HepG2 (cell line): ENCODE results near the gene NEK6. TPM values are rescaled to one million over a fixed set of nuclear protein-coding genes. Genes with fewer than 3 reads are reported as not detected.
A peak's percentile ranks its signal among the peaks of the same experiment; 100 is the strongest.

Experiments used
- ATAC-seq: fragments of 200-7000 bp; cut with Tn5 transposase; 3 replicates; pipeline ENCODE4 v1.9.1; 2020; ENCODE audit warnings: mild to moderate bottlenecking, moderate library complexity
- BruUV-seq: library from RNA; stranded (reverse); fragments of 400-500 nt; replicated peaks from 2 replicates; lab custom pipeline; 2021; lab: Mats Ljungman, UMichigan
- CTCF ChIA-PET: fragments of 300-600 bp; formaldehyde crosslinking; extraction: SDS; loops from one replicate; lab custom pipeline; 2021; ENCODE audit warnings: low total read pairs, inconsistent platforms, low intra/inter-chr PET ratio; lab: Yijun Ruan, JAX
- POLR2A ChIA-PET: fragments of 350-600 bp; sonication (Branson Sonifier 250); formaldehyde crosslinking; loops from one replicate; lab custom pipeline; 2020; ENCODE audit warnings: antibody characterized with exemption, inconsistent platforms; lab: Yijun Ruan, JAX
- DNase-seq: peaks from one replicate; pipeline ENCODE4 v3.0.0-alpha.2; 2015; ENCODE audit warnings: low spot score
- FAIRE-seq: peaks from 3 replicates; lab custom pipeline; 2011; peaks lifted over from hg19 to GRCh38; lab: Jason Lieb, UNC
- H2AFZ ChIP-seq: one replicate; pipeline ENCODE4 v1.6.1; 2011; ENCODE audit warnings: low read length, inconsistent platforms
- H3K27ac ChIP-seq: fragments of 300-600 bp; 3 replicates; pipeline ENCODE4 v1.8.0; 2011; ENCODE audit warnings: mixed run types, mild to moderate bottlenecking, mixed read lengths, low read length, inconsistent platforms; ENCODE audit not compliant: insufficient read depth; ENCODE audit errors: extremely low read length
- H3K27me3 ChIP-seq, 2 experiments: fragments of 200-600 bp in 1 of 2; 2 replicates in 1 of 2; 3 replicates in 1 of 2; pipeline versions ENCODE4 v1.6.0 to v1.8.0; 2011; ENCODE audit warnings: low read length in 2 of 2, mild to moderate bottlenecking in 2 of 2, moderate library complexity in 2 of 2, inconsistent platforms in 1 of 2; ENCODE audit not compliant: insufficient read depth in 2 of 2, control insufficient read depth in 1 of 2
- H3K36me3 ChIP-seq, 2 experiments: fragments of 200-600 bp in 1 of 2; replicated peaks in 1 of 2; 2 replicates in 1 of 2; 3 replicates in 1 of 2; pipeline versions ENCODE4 v1.5.1 to v1.8.0; 2011; ENCODE audit warnings: low read length in 2 of 2, inconsistent platforms in 1 of 2; ENCODE audit not compliant: insufficient read depth in 2 of 2, control insufficient read depth in 1 of 2
- H3K4me1 ChIP-seq: 2 replicates; pipeline ENCODE4 v1.5.1; 2012; ENCODE audit warnings: low read length, inconsistent platforms; ENCODE audit not compliant: insufficient read depth
- H3K4me2 ChIP-seq: 2 replicates; pipeline ENCODE4 v1.6.0; 2011; ENCODE audit warnings: low read depth, low read length, inconsistent platforms
- H3K4me3 ChIP-seq, 3 experiments: fragments of 200-600 bp in 1 of 3; sonication (generic), shearing (Covaris generic) in 1 of 3; replicated peaks in 1 of 3; 2 replicates each; pipeline ENCODE4 v1.5.1; 2011 to 2016; ENCODE audit warnings: low read length in 3 of 3, inconsistent platforms in 2 of 3, low read depth in 2 of 3, mild to moderate bottlenecking in 2 of 3, control low read depth in 1 of 3, mixed read lengths in 1 of 3; ENCODE audit not compliant: insufficient read depth in 1 of 3
- H3K79me2 ChIP-seq: one replicate; pipeline ENCODE4 v1.6.1; 2011; ENCODE audit warnings: low read length, inconsistent platforms; ENCODE audit not compliant: insufficient read depth
- H3K9ac ChIP-seq: 2 replicates; pipeline ENCODE4 v1.6.0; 2011; ENCODE audit warnings: mild to moderate bottlenecking, low read depth, low read length, inconsistent platforms; ENCODE audit not compliant: insufficient read depth
- H3K9me3 ChIP-seq: 2 replicates; pipeline ENCODE4 v1.5.1; 2012; ENCODE audit warnings: mild to moderate bottlenecking, low read length
- H4K20me1 ChIP-seq: 2 replicates; pipeline ENCODE4 v1.6.0; 2011; ENCODE audit warnings: inconsistent platforms, mild to moderate bottlenecking, low read length, moderate library complexity; ENCODE audit not compliant: insufficient read depth
- CERS6 ChIP-seq: sonication (generic); formaldehyde crosslinking; IDR thresholded peaks from 2 replicates; pipeline ENCODE4 v1.5.0; 2020; ENCODE audit warnings: missing genetic modification reagents
- ELF4 ChIP-seq: sonication (generic); formaldehyde crosslinking; IDR thresholded peaks from 2 replicates; pipeline ENCODE4 v1.5.0; 2020; ENCODE audit warnings: missing genetic modification reagents, mild to moderate bottlenecking, moderate library complexity, borderline replicate concordance
- HNRNPH1 ChIP-seq: fragments of 200-400 bp; formaldehyde crosslinking; optimal IDR thresholded peaks from 2 replicates; pipeline ENCODE3; 2017; ENCODE audit warnings: mild to moderate bottlenecking, low read depth, low read length
- MBNL3 ChIP-seq: fragments of 250-450 bp; sonication (Bioruptor Pico); conservative IDR thresholded peaks from 2 replicates; pipeline ENCODE4 v1.8.0; 2022; ENCODE audit warnings: mild to moderate bottlenecking, inconsistent platforms
- PATZ1 ChIP-seq: sonication (generic); formaldehyde crosslinking; IDR thresholded peaks from 2 replicates; pipeline ENCODE4 v1.4.0; 2020; ENCODE audit warnings: missing genetic modification reagents
- RBM22 ChIP-seq: fragments of 200-400 bp; formaldehyde crosslinking; optimal IDR thresholded peaks from 2 replicates; pipeline ENCODE3; 2017; ENCODE audit warnings: mild to moderate bottlenecking, low read length, moderate library complexity
- SAFB2 ChIP-seq: sonication (generic); formaldehyde crosslinking; IDR thresholded peaks from 2 replicates; pipeline ENCODE4 v1.5.1; 2020; ENCODE audit warnings: missing genetic modification reagents, low read depth, mild to moderate bottlenecking, borderline replicate concordance
- TEAD3 ChIP-seq: optimal IDR thresholded peaks from 2 replicates; pipeline ENCODE3; 2016; ENCODE audit warnings: borderline replicate concordance
- ZBTB38 ChIP-seq: sonication (generic); formaldehyde crosslinking; IDR thresholded peaks from 2 replicates; pipeline ENCODE4 v1.5.1; 2020; ENCODE audit warnings: mild to moderate bottlenecking, missing genetic modification reagents
- ZNF788 ChIP-seq: sonication (generic); formaldehyde crosslinking; IDR thresholded peaks from 2 replicates; pipeline ENCODE4 v1.5.0; 2020; ENCODE audit warnings: mild to moderate bottlenecking, missing genetic modification reagents, borderline replicate concordance
- WGBS: methylation state at CpG from one replicate; pipeline ENCODE4 v1.1.6; 2017; ENCODE audit warnings: low lambda C conversion rate; 5-methylcytosine and 5-hydroxymethylcytosine counted together
- in situ Hi-C: cut with HindIII; loops from 2 replicates; pipeline ENCODE4 v1.10.0; 2017; ENCODE audit warnings: low pct_unique_long_range_greater_than_20kb; ENCODE audit not compliant: extremely low pct_ligation_motif_present
- intact Hi-C: fragments of 100-400 bp; cut with micrococcal nuclease; formaldehyde crosslinking; loops from one replicate; pipeline ENCODE4 v1.10.0; 2022; ENCODE audit not compliant: unreplicated experiment
- polyA plus RNA-seq, 8 experiments: library from polyadenylated mRNA; depleted of rRNA in 3 of 8; stranded (reverse) in 7 of 8; unstranded in 1 of 8; fragments of >200 nt; fragmentation: Illumina TruSeq in 4 of 8; extraction: Trizol in 4 of 8; gene quantifications; 2 replicates each; pipeline versions ENCODE4 v1.2.1 to v1.2.3, GENCODE V29; 2011 to 2016; ENCODE audit warnings: low read depth in 4 of 8, missing spikeins in 1 of 8, mixed read lengths in 1 of 8; ENCODE audit not compliant: insufficient read depth in 1 of 8
- total RNA-seq, 5 experiments: library from RNA; depleted of rRNA; stranded (reverse); fragments of >200 nt; fragmentation: Illumina TruSeq; extraction: Trizol; gene quantifications; 2 replicates each; pipeline ENCODE4 v1.2.3, GENCODE V29; 2016; ENCODE audit warnings: low read depth in 1 of 5
- TF ChIP-seq, protein P1 (sequence below): sonication (generic); formaldehyde crosslinking; IDR thresholded peaks from 2 replicates; pipeline ENCODE4 v1.5.1; 2020; ENCODE audit warnings: mild to moderate bottlenecking, missing genetic modification reagents, moderate library complexity

The NEK6 gene
- total and polyA plus RNA-seq, 2 of the 13 experiments (the other 11 are each of a cell fraction or from before 2014, with no cell fraction given): 30.4 to 119 TPM

GRCh38 chr9:124279531-124280175, 21.9 kb downstream of the NEK6 start (continued):
- peak; percentile 14; the same call in 1 of the 2 replicates for TF ChIP-seq ZBTB38 (CRISPR knock-in tag)

DNA sequence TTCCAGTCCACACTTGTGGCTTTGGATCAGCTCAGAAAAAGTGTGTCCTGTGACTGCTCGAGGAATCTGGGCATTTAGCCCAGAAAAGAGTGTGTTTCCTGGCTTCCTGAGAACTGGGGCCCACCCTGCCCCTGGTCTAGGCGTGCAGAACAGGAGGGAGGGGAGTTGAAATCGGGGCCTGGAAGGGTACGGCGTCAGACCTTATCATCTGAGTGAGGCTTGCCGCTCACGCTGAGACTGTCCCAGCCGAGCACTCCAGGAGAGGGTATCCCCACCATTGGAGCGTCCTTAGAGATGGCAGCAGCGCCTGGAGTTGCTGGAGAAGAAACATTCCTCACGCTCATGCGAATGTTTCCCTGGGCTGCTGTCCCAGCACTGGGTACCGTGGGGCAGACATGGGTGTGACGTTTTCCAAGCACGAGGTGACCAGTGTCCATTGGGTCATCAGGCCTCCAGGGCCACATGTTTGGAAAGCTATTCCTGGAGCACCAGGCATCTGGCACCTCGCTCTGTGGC, 22.5 kb downstream of the NEK6 start:
- FAIRE-seq (no peak), ATAC-seq (no peak), DNase-seq (no peak)
- Histone ChIP-seq H3K36me3 (peaks cover 1 to 18% of the 10 kb centered on the region in 2 experiments; a peak in 4 of 5 replicates), H3K27ac (no peak overlapping the region), H2AFZ (no peak overlapping the region), H3K4me1 (peaks cover 93% of the 10 kb centered on the region), H3K27me3 (no peaks in the 10 kb centered on the region), H3K9me3 (no peaks in the 10 kb centered on the region), H3K79me2 (peaks cover 91% of the 10 kb centered on the region), H3K4me2 (no peak overlapping the region), H3K9ac (no peak overlapping the region), H4K20me1 (peaks cover 20% of the 10 kb centered on the region), H3K4me3 (no peak overlapping the region)
- WGBS: 79% methylated on average over 8 of the region's 16 CpGs
- TF ChIP-seq ZNF788: 0 out of 2 replicates have a peak, but pooled peaks have one; percentile 20
- no peak for TF ChIP-seq MBNL3 (CRISPR knock-in tag)
- TF ChIP-seq HNRNPH1: no peak
- TF ChIP-seq, protein P1, sequence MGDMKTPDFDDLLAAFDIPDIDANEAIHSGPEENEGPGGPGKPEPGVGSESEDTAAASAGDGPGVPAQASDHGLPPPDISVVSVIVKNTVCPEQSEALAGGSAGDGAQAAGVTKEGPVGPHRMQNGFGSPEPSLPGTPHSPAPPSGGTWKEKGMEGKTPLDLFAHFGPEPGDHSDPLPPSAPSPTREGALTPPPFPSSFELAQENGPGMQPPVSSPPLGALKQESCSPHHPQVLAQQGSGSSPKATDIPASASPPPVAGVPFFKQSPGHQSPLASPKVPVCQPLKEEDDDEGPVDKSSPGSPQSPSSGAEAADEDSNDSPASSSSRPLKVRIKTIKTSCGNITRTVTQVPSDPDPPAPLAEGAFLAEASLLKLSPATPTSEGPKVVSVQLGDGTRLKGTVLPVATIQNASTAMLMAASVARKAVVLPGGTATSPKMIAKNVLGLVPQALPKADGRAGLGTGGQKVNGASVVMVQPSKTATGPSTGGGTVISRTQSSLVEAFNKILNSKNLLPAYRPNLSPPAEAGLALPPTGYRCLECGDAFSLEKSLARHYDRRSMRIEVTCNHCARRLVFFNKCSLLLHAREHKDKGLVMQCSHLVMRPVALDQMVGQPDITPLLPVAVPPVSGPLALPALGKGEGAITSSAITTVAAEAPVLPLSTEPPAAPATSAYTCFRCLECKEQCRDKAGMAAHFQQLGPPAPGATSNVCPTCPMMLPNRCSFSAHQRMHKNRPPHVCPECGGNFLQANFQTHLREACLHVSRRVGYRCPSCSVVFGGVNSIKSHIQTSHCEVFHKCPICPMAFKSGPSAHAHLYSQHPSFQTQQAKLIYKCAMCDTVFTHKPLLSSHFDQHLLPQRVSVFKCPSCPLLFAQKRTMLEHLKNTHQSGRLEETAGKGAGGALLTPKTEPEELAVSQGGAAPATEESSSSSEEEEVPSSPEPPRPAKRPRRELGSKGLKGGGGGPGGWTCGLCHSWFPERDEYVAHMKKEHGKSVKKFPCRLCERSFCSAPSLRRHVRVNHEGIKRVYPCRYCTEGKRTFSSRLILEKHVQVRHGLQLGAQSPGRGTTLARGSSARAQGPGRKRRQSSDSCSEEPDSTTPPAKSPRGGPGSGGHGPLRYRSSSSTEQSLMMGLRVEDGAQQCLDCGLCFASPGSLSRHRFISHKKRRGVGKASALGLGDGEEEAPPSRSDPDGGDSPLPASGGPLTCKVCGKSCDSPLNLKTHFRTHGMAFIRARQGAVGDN (CRISPR knock-in tag): peak; percentile 57
- TF ChIP-seq PATZ1 (CRISPR knock-in tag): no peak
- TF ChIP-seq SAFB2 (CRISPR knock-in tag): 0 out of 2 replicates have a peak, but pooled peaks have one; percentile 25
- TF ChIP-seq TEAD3 (CRISPR knock-in tag): peak; percentile 52
- no peak for TF ChIP-seq CERS6
- TF ChIP-seq RBM22: peak; percentile 46
- TF ChIP-seq ELF4 (CRISPR knock-in tag): peak; percentile 27; the same call in 1 of the 2 replicates
- intact Hi-C loops (loop anchor here (10.0 kb wide), 1 partner anchor 145 kb away; no protein-coding TSS in a partner anchor), in situ Hi-C loops (no loop called here)
- ChIA-PET POLR2A (interaction anchor here (1.0 kb wide), 1 partner anchor 21 kb away, joined by 3 read pairs; no protein-coding TSS in a partner anchor), CTCF (no interaction called here)
- BruUV-seq: no TSS peak
